NCI-H2196 (cell line): Measurements from ENCODE around the gene TPSG1.

Source experiments
- DNase-seq: peaks from one replicate; lab custom pipeline; 2025; ENCODE audit not compliant: unreplicated experiment; lab: John Stamatoyannopoulos, UW

Gene TPSG1

GRCh38 chr16:1217526-1217925, 7.5 kb downstream of the TPSG1 start:
- no peak for DNase-seq

DNA sequence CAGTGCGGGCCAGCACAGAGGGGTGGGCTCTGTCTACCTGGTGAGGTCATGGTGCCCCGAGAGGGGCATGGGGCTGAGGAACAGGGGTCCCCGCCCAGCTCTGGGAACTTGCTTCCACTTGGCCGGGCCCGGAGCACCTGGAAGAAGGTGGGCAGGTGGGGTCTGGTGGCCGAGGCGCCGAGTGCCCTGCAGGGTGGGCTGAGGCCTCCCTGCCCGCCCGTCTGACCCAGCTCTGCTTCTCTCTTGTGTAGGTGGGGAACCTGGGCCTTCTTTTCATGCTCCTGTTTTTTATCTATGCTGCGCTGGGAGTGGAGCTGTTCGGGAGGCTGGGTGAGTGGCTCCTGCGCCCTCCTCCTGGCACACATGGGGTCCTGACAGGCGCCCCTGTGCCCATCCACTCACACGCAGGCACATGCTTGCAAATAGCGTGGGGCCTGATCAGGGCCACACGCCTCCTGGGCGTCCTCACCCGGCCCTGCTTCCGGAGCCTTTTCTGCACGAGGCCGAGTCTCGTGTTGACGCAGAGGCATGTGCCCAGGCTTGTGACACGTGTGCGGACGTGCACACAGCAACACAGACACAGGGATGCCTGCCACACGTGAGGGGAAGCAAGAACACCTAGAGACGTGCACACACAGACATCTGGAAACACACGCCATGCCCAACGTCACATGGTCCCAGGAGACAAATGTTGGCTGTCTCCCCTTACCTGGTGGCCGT, 8.2 kb downstream of the TPSG1 start:
- no peak for DNase-seq

DNA sequence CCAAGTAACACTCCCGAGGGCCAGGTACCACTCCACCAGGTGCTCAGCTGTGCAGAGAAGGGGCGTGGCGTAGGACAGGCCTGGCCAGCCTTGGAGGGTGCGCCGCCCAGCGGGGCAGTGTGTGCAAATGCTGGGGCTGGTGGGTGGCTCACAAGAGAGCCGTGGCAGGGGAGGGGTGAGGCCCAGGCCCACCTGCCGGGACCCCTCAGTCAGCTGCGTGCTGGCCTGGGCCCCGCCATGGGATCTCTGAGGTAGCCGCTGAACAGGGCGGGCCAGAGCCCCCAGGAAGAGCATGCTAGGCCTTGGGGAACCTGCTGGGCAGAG, 8.8 kb downstream of the TPSG1 start:
- no peak for DNase-seq

- DNase-seq, result no peak
Observed at GRCh38 chr16:1215574-1216295, 9.3 kb downstream of the TPSG1 start.

DNA sequence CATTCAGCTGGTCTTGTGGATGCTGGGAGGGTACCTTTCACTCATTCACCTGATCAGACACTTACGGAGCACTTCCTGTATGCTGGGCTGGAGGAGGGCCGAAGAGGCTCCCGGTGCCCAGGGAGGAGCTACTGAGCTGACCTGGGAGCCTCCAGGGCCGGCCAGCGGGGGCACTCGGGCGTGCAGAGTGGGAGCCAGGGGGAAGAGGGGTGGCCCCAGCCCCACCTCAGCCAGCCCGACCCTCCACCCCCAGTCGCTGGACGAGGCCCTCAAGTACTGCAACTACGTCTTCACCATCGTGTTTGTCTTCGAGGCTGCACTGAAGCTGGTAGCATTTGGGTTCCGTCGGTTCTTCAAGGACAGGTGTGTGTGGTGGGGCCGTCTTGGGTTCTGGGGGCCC, 10.3 kb downstream of the TPSG1 start:
- no peak for DNase-seq

DNA sequence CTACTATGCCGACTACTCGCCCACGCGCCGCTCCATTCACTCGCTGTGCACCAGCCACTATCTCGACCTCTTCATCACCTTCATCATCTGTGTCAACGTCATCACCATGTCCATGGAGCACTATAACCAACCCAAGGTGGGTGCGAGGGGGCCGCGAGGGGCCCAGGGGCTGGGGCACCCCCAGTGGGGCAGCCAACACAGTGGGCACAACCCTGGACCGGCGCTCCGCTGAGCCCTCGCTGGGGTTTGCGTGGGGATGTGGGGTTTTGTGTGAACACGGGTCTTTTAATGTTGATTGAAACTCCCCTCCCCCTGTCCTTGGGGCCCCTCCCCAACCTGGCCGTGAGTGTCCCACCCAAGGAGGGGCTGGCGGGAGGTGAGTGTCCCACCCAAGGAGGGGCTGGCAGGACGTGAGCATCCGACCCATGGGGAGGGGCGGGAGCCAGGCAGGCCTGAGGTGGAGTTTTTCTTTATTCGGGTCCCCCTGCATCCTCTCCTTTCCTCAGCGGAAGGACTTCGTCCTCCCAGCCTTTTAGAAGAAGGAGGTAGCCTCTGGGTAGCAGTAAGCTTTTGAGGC, 11.2 kb downstream of the TPSG1 start:
- no peak for DNase-seq

DNA sequence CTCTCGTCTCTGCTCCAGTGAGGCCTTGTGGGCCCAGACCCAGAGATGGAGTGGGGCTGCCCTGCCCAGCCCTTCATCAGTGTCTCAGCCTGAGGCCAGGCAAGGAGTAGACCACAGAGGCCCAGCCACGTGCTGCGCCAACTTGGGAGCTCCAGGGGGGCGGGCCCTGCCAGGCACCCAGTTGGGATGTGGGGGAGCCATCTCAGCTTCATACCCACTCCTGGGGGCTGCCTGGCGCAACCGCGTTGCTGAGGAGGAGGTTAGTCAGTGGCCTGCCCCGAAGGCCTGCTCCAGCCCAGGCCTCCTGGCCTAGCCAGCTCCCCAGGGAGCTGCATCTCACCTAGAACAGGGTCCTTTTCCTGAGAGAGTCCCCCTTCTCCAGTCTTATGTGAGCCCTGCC, 11.8 kb downstream of the TPSG1 start:
- no peak for DNase-seq

GRCh38 chr16:1212616-1213194, 12.4 kb downstream of the TPSG1 start:
- no peak for DNase-seq

DNA sequence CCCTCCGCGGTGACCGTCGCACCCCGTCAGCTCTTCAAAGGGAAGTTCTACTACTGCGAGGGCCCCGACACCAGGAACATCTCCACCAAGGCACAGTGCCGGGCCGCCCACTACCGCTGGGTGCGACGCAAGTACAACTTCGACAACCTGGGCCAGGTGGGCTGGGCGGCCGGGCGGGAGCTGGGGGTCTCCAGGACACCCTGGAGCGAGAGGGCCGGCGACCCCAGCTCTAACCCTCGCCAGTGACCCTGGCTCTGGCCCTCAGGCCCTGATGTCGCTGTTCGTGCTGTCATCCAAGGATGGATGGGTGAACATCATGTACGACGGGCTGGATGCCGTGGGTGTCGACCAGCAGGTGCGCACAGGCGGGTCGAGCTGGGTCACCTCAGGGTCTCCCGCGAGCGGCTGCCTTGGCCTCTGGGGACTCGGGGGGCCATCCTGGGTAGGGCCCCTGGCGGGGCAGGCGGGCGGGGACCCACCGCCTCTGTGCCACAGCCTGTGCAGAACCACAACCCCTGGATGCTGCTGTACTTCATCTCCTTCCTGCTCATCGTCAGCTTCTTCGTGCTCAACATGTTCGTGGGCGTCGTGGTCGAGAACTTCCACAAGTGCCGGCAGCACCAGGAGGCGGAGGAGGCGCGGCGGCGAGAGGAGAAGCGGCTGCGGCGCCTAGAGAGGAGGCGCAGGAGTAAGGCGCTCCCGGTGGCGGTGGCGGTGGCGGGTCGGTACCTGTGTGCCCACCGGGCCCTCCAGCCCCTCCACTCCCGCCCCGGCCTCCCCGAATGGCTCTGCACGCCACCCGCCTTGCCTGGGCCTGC, 13.4 kb downstream of the TPSG1 start:
- no peak for DNase-seq

GRCh38 chr16:1210461-1210860, 14.6 kb downstream of the TPSG1 start:
- no peak for DNase-seq

DNA sequence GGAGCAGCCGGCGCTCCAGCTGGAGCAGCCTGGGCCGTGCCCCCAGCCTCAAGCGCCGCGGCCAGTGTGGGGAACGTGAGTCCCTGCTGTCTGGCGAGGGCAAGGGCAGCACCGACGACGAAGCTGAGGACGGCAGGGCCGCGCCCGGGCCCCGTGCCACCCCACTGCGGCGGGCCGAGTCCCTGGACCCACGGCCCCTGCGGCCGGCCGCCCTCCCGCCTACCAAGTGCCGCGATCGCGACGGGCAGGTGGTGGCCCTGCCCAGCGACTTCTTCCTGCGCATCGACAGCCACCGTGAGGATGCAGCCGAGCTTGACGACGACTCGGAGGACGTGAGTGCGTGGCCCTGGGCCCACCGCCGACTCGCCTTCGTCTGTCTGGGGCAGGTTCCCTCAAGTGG, 16.0 kb downstream of the TPSG1 start:
- DNase-seq, result no peak

DNA sequence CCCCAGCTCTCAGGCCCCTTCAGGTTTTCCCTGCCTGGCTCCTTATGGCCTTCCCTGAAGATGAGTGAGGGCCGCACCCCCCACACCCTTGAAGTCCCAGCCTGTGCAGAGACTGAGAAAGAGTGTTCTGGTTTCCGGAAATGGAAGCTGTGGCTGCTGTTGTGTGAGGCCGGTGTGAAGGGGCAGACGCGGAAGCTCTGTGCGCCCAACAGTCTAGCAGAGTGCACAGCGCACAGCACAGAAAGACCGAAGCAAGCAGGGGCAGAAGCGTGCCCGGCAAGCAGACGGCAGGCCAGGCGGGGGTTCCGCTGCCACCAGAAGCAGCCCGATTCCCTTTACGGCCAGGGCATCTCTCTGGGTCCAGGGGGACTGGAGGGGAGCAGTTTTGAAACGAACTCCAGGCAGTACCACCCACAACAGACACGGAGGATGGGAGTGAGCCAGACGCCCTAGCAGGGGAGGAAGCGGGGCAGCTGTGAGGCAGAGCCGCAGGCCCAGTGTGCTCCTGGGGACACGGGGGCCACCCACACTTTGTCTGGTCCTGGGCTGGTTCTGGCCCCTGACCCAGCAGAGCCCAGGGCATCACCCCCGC, 16.7 kb downstream of the TPSG1 start:
- DNase-seq, result no peak

GRCh38 chr16:1206786-1207185, 18.3 kb downstream of the TPSG1 start:
- DNase-seq, result no peak

DNA sequence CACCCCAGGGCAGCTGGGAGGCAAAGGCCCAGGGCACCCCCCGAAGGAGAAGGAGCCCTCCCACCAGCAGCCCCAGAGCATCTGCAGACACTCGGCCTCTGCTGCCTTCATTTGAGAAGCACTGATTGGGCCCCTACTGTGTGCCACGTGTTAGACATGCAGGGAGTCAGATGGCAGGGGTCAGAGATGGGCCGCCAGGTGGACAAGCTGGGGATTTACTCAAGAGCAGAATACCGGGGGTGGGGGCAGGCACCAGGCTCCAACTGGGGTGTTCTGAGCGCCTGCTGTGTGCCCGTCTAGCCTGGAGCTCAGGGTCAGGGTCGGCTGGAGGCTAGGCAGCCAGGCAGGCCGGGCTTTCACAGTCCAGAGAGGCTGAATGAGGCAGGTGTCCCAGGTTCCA, 18.7 kb downstream of the TPSG1 start:
- DNase-seq, result no peak

DNA sequence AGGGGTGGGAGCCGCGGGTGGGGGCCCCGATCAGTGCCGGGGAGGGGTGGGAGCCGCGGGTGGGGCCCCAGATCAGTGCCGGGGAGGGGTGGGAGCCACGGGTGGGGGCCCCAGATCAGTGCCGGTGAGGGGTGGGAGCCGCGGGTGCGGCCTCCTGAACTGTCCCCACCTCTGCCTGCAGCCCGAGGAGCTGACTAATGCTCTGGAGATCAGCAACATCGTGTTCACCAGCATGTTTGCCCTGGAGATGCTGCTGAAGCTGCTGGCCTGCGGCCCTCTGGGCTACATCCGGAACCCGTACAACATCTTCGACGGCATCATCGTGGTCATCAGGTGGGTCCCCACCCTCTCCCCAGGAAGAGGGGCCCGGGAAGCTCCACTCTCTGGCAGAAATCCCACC, 20.1 kb downstream of the TPSG1 start:
- no peak for DNase-seq

DNA sequence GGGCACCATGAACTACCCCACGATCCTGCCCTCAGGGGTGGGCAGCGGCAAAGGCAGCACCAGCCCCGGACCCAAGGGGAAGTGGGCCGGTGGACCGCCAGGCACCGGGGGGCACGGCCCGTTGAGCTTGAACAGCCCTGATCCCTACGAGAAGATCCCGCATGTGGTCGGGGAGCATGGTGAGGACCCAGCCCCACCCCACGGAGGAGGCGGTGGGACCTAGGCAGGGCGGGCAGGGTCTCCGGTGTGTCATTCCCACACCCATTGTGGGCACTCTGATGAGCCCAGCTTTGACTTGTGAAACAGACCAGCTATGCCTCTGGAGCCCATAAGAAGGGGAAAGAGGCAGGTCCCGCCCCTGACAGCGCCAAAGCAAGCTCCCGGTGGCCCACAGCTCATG, 22.8 kb downstream of the TPSG1 start:
- no peak for DNase-seq

DNA sequence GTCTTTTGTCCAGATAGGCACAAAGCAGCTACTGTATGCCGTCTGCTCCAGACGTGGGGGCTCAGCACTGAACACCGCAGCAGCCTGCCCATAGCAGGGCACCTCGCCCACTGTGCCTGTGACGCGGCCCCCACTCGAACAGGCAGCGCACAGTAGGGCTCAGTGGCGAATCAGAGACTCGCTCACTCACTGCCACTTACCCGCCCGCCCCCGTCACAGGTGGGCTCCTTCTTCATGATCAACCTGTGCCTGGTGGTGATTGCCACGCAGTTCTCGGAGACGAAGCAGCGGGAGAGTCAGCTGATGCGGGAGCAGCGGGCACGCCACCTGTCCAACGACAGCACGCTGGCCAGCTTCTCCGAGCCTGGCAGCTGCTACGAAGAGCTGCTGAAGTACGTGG, 23.6 kb downstream of the TPSG1 start:
- DNase-seq, result no peak

DNA sequence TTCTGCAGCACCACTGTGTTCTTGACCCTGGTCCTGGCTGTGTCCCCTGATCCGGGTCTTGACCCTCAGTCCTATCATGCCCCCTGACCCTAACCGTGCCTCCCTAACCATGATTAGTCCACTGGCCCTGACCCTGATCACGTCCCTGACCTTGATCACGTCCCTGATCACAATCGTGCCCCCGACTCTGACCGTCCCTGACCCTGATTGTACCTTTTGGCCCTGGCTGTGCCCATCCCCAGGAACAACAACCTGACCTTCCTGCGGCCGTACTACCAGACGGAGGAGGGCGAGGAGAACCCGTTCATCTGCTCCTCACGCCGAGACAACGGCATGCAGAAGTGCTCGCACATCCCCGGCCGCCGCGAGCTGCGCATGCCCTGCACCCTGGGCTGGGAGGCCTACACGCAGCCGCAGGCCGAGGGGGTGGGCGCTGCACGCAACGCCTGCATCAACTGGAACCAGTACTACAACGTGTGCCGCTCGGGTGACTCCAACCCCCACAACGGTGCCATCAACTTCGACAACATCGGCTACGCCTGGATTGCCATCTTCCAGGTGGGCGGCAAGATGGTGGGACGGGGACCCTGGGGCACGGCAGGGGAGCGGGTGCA, 24.9 kb downstream of the TPSG1 start:
- DNase-seq, result no peak

DNA sequence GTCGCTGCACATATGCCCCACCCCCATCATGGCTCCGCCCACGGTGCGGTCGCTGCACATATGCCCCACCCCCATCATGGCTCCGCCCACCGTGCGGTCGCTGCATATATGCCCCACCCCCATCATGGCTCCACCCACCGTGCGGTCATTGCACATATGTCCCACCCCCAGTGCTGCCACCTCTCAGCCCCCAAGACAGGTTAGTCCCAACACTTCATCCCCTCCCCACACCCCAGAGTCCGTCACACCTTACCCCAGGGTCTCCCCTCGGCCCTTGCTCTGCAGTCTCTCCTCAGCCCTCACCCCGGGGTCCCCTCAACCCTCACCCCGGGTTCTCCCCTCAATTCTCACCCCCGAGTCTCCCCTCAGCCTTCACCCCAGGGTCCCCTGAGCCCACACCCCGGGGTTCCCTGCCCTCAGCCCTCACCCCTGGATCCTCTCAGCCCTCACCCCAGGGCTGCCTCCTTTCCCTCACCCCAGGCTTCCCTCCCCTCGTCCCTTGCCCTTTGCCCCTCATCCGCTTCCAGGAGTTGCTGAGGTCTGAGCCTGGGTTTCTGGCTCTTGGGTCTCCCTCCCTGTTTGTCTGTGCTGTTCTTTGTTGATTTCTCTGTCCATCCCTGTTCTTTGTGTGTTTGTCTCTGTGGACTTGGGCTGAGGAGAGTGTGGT, 25.6 kb downstream of the TPSG1 start:
- DNase-seq, result no peak
